GM21576 (cell line): ENCODE data around the gene ENKUR.

Experiments
- ATAC-seq: cut with Tn5 transposase; IDR thresholded peaks from one replicate; pipeline ENCODE4 v1.9.1; 2021; ENCODE audit warnings: mild to moderate bottlenecking, moderate library complexity; ENCODE audit not compliant: unreplicated experiment

Gene ENKUR

DNA sequence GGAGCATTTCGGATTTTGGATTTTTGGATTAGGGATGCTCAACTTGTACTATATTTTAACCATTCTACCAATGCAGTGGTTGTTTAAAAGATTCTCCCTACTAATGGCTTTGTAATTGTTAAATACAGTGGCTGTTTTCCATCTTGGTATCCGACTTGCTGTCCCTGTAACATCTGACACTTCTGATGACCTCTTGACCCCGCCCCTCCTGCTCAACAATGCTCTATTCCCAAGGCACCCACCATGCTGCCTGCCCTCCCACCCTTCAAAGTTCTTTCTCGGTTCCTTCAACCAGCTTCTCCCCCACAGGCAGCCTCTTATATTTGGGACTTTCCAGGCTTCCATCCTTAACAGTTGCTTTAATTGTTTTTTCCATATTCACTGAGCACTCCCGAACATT lies 65.5 kb downstream of the ENKUR start:
- no peak for ATAC-seq

DNA sequence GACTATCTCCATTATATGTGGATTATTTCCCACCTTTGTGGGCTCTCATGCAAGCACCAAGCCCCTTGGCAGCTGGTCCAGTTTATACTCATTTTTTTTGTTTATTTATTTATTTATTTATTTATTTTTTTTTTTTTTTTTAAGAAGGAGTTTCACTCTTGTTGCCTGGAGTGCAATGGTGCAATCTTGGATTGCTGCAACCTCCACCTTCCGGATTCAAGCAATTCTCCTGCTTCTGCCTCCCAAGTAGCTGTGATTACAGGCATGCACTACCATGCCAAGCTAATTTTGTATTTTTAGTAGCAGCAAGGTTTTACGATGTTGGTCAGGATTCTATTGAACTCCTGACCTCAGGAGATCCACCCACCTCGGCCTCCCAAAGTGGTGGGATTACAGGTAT lies 66.3 kb downstream of the ENKUR start:
- ATAC-seq = no peak

DNA sequence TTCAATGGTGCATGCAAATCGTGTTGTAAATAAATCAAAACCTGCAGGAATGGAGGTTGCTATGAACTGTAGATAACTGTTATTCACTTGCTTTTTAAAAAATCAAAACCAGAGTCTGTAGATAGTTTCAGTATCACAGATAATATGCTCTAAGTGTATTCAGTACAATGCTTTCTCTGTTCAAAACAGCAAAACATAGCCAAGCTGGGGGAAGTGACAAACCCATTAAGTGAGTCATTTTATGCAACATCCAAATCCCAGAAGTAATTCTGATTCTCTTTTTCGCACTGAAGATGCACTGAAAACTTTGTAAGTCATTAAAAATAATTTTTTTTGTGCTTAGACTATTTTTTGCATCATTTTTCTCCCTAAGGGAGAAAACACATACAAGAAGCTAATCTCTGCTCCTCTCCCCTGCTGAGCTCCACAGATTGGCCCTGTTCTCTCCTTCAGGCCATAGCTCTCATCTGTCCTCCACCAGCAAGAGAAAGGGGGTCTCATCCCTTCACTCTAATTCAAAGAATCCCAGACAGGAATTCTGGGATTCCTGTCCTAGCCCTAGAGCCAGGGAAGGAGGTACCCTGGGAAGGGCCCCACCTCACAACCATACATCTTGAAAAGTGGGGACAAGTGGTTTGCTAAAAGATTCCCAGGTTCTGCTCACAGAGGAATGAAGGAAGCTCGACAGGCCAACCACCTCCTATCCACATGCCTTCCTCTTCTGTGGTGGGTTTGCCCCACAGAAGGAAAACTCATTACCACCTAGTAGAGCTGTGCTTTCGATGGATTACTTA lies 68.5 kb downstream of the ENKUR start:
- ATAC-seq = peak; percentile 62

DNA sequence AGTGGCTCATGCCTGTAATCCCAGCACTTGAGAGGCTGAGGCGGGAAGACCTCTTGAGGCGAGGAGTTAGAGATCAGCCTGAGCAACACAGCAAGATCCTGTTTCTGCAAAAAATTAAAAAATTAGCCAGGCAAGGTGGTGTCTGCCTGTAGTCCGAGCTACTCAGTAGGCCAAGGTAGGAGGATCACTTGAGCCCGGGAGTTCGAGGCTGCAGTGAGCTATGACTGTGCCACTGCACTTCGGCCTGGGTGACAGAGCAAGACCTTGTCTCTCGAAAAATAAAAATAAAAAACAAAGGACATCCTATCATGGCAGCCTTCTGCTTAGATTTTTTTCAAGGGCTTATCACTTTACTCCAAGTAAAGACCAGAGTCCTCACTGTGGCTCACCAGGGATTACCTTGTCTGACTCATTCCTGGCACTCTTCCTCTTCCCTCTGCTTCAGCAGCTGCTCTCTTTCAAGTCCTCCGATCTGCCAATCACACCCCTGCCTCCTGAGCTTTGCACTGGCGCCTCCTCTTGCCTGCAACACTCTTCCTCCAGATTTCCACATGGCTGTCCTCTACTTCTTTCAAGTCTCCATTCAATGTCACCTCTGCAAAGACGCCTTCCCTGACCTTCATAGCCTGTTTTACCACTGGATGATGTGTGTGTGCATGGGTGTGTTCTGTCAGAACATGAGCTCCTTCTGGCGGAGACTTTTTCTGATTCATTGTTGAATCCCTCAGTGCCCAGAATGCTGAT lies 71.3 kb downstream of the ENKUR start:
- ATAC-seq = no peak

DNA sequence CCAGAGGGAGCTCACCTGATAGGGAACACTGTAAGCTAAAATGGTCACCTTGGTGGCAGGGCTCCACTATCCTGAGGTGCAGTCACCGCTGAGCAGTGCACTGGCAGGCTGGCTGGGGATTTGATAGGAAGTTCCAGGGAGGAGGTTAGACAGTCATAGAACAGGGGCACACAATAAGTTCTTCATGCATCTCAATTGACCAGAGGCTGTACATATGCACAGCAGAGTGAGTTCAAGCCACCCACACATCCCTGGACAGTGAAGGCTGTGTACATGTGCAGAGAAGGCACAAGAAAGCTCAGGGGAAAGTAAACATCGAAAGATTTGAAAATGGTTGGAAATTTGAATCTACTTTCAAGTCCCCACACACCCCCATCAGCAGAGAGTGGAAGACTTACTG lies 77.4 kb downstream of the ENKUR start:
- no peak for ATAC-seq

DNA sequence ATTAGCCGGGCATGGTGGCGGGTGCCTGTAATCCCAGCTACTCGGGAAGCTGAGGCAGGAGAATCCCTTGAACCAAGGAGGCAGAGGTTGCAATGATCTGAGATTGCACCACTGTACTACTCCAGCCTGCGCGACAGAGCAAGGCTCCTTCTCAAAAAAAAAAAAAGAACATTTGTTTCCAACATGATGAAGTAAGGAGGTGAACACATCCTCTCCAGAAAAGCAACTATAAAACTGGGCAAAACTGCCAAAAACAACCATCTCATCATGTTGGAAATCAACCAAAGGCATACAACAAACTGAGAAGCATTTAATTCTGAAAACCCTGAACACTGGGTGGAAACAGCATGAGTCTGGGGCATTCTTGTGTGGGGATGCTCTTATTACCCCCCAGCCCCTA lies 77.9 kb downstream of the ENKUR start:
- ATAC-seq = no peak

DNA sequence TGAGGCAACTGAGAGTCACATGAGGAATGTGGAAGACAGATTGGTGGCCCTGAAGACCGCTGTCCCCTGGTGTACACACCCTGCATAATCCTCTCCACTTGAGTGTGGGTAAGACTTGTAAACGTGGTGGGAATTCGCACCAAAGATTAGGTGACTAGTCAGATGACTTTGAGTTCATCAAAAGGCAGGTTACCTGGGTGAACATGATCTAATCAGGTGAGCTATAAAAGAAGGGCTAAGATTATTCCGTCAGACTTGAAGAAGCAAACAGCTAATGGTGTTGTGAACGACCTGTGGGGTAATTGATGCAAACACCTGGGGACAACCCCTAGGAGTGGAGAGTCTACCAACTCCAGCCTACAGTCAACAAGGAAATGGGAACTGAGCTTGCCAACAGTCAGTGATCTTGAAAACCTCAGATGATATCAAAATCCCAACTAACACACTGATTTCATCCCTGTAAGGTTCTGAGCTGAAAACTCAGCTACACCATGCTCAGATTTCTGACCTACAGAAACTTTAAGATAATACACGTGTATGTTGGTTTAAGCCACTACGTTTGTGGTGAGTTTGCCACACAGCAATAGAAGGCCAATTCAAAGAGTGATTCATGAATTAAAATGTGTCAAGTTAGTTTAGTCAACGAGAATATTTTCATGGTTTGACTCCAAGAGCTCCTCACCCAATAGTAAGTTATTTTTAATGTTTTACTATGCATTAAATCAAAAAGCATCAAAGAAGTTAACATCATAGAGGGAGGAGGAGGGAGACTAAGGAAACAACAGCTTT lies 80.3 kb downstream of the ENKUR start:
- ATAC-seq = no peak
